ENCODE measurements around the gene HEXIM2.

DNA sequence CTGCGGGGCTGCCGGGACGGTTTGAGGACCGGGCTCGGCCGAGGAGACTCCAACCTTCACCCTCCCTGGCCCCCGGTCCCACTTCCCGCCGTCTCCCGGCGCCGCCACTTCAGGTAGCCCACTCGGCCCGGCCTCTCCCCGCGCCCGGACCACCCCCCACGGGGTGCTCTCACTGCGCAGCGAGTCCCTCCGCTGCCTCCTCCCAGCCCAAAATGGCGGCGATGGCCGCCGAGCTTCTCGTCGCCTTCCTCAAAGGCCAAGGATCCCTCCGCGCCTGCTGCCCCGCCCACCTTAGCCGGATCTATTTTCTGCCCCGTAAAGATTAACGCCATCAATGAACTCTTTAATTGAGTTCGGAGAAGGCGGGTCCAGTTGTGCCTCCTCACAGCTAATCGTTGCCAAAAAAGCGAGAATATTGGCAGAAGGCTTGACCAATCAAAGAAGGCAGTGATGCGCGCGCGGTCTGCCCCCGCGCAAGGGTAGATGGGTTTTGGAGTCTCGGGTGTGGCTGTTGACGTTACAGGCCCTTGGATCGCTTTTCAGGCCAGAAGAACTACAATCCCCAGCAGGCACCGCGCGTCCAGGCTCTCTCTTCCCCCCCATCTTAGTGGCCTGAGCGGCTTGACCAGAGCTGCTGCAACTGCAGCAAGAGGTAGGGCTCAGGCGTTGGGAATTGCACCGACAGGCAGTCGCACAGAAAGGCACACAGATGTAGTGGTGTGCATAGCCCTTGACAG, at the start of gene HEXIM2:
- TF ChIP-seq, protein P1, sequence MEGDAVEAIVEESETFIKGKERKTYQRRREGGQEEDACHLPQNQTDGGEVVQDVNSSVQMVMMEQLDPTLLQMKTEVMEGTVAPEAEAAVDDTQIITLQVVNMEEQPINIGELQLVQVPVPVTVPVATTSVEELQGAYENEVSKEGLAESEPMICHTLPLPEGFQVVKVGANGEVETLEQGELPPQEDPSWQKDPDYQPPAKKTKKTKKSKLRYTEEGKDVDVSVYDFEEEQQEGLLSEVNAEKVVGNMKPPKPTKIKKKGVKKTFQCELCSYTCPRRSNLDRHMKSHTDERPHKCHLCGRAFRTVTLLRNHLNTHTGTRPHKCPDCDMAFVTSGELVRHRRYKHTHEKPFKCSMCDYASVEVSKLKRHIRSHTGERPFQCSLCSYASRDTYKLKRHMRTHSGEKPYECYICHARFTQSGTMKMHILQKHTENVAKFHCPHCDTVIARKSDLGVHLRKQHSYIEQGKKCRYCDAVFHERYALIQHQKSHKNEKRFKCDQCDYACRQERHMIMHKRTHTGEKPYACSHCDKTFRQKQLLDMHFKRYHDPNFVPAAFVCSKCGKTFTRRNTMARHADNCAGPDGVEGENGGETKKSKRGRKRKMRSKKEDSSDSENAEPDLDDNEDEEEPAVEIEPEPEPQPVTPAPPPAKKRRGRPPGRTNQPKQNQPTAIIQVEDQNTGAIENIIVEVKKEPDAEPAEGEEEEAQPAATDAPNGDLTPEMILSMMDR (IDR thresholded peaks at IDR 0.05), result no peak
- peak in 1 of 2 donors; percentile 81 for TF ChIP-seq POLR2A (IDR thresholded peaks at IDR 0.05)

All from heart left ventricle (tissue), 13 donors.